PFSK-1 (cell line): ENCODE results near the gene TTC39C.

ENCODE experiments used
- FOXP2 ChIP-seq: optimal IDR thresholded peaks from 2 replicates; pipeline ENCODE3; 2011; ENCODE audit warnings: borderline replicate concordance, control low read depth, inconsistent platforms; ENCODE audit not compliant: insufficient read depth; ENCODE audit errors: extremely low read length, extremely low read depth
- POLR2AphosphoS5 ChIP-seq: IDR thresholded peaks from 2 replicates; pipeline ENCODE4 v1.6.1; 2012; ENCODE audit warnings: low read depth, mild to moderate bottlenecking, control low read depth, low read length, moderate library complexity
- REST ChIP-seq, 2 experiments: IDR thresholded peaks; 2 replicates each; pipeline versions ENCODE4 v1.6.1 to v1.8.0; 2011 to 2012; ENCODE audit warnings: low read depth in 2 of 2, low read length in 2 of 2, control low read depth in 1 of 2, inconsistent platforms in 1 of 2, mild to moderate bottlenecking in 1 of 2, moderate library complexity in 1 of 2; ENCODE audit not compliant: insufficient read depth in 1 of 2
- SIN3A ChIP-seq: IDR thresholded peaks from 2 replicates; pipeline ENCODE4 v1.6.1; 2012; ENCODE audit warnings: mild to moderate bottlenecking, low read length, moderate library complexity, borderline replicate concordance; ENCODE audit not compliant: insufficient read depth
- TAF1 ChIP-seq: IDR thresholded peaks from 2 replicates; pipeline ENCODE4 v1.6.1; 2012; ENCODE audit warnings: low read length, control low read depth, borderline replicate concordance; ENCODE audit not compliant: insufficient read depth

TTC39C gene

DNA sequence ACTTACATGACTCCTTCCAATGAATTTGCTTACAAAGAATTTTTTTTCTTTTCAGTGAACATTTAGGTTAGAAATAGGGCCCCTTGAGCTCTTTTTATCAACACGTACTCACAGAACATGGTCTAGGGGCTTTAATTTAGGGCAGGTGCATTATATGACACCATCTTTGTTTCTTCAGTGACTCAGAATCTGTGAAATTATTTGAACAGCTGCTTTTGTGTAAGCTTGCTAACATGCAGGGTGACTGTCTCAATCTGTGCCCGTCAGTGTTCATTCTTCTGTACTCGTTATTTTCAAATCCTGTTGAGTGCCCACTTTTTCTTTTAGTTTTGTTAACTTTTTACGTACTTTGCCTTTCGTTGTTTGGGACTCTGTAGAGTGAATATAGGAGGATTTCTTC is 71.5 kb downstream of the TTC39C start:
- no peak for TF ChIP-seq TAF1
- no peak for TF ChIP-seq FOXP2
- no peak for TF ChIP-seq POLR2AphosphoS5
- TF ChIP-seq REST (IDR thresholded peaks at IDR 0.05; ENCODE audit: insufficient read depth in 1 of 2, low read depth in 2 of 2, low read length in 2 of 2) = no peak
- TF ChIP-seq SIN3A = no peak

- TF ChIP-seq FOXP2 (no peak), POLR2AphosphoS5 (no peak), SIN3A (no peak), TAF1 (no peak), REST (IDR thresholded peaks at IDR 0.05; ENCODE audit: insufficient read depth in 1 of 2, low read depth in 2 of 2, low read length in 2 of 2) (no peak)
These were observed 74.5 kb downstream of the TTC39C start for GRCh38 chr18:24089076-24089475.

DNA sequence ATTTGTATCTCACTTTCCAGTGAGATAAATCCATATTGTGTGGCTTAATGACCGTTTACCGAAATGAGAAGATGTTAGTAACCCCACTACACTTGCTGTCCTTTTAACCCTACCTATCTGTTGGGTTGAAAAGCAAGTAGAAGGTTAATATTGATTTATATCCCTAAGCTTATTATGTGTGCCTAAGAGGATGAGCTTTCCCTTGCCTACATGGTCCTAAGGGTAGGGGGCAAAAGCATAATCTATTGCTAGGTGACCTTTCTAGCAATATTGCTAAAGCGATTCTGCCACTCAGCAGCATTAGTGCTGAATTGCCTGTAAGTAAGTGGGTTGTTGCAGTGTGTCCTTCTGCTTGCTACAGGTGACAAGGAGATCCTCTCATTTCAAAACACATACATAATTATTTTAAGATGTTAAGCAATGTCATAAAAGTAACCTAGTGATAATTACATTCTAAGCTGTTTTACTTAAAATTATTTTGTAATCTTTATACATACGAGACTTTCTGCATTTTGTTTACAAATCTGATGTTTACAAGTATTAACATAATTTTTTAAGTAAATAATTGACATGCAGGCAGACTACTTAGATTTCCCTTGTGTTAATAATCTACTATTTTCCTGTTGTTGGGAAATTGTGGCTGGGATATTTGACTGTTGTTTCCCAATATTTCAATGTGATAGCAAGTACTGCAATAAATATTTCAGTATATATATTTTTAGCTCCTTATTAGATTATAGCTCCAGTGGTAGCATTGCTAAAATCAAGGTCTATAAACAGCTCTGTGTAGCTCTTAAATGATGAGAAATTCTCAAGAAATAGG is 75.2 kb downstream of the TTC39C start:
- TF ChIP-seq FOXP2 (no peak), TAF1 (no peak), SIN3A (no peak), POLR2AphosphoS5 (no peak), REST (IDR thresholded peaks at IDR 0.05; ENCODE audit: insufficient read depth in 1 of 2, low read depth in 2 of 2, low read length in 2 of 2) (no peak)

- TF ChIP-seq SIN3A = no peak
- TF ChIP-seq POLR2AphosphoS5 = no peak
- no peak for TF ChIP-seq FOXP2
These were observed 76.3 kb downstream of the TTC39C start for GRCh38 chr18:24090876-24091275.

DNA sequence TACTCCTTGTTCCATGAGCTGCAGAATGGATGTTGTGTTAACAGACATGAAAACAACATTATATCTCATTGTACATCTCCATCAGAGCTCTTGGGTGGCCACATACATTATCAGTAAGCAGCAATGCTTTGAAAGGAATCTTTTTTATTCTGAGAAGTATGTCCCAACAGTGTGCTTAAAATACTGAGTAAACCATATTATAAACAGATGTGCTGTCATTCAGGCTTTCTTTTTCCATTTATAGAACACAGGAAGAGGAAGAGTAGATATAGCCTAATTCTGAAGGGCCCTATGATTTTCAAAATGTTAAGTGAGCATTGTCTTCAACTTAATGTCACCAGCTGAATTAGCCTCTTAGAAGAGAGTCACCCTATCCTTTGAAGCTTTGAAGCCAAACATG is 80.0 kb downstream of the TTC39C start:
- TF ChIP-seq POLR2AphosphoS5 (no peak), SIN3A (no peak), FOXP2 (no peak), TAF1 (no peak), REST (IDR thresholded peaks at IDR 0.05; ENCODE audit: insufficient read depth in 1 of 2, low read depth in 2 of 2, low read length in 2 of 2) (no peak)
